Memory B cell (primary cell): Measurements from ENCODE around the gene FAM124A.

Source experiments
- ATAC-seq: fragments of 150-1000 bp; cut with Tn5 transposase; 2 replicates; pipeline ENCODE4 v1.10.0; 2021; ENCODE audit warnings: low read depth, mild to moderate bottlenecking, moderate library complexity
- DNase-seq, 2 donors: peaks; one replicate each; pipeline ENCODE4 v3.0.0; 2022; ENCODE audit warnings: low spot score in 2 of 2
- H3K27ac Mint-ChIP-seq: one replicate; pipeline ENCODE4 v1.8.0; 2022; ENCODE audit warnings: mild to moderate bottlenecking, moderate library complexity, mixed read lengths
- H3K27me3 Mint-ChIP-seq: one replicate; pipeline ENCODE4 v1.8.0; 2022; ENCODE audit warnings: mixed read lengths
- H3K36me3 Mint-ChIP-seq: one replicate; pipeline ENCODE4 v1.8.0; 2022; ENCODE audit warnings: mild to moderate bottlenecking, mixed read lengths
- H3K4me1 Mint-ChIP-seq: one replicate; pipeline ENCODE4 v1.8.0; 2022; ENCODE audit warnings: mixed read lengths
- H3K4me3 Mint-ChIP-seq: one replicate; pipeline ENCODE4 v1.8.0; 2022; ENCODE audit warnings: mild to moderate bottlenecking, moderate library complexity, mixed read lengths
- H3K9me3 Mint-ChIP-seq: one replicate; pipeline ENCODE4 v1.8.0; 2022; ENCODE audit warnings: mixed read lengths

Gene FAM124A

DNA sequence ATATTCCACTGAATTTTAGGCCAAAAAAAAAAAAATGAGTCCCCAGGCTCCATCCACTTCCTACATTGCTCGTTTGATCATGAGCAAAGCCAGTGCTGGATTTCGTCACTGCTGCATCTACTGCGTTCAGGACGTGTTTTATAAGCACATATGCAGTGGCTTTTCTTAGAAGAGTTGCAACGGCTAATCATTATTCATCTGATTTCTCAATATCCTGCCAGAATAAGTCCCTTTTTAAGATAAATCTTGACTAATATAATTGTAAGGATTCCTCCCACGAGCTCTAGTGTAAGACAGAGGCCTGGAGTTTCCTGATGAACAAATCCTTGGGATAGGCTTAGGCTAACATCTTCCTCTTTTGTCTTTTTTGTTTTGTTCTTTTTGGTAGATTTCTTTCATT, 19.5 kb downstream of the FAM124A start:
- H3K27me3 Mint-ChIP-seq = peaks cover 2% of the 10 kb centered on the region
- ATAC-seq (no peak), DNase-seq (no peak)
- H3K36me3 Mint-ChIP-seq = no peaks in the 10 kb centered on the region
- H3K9me3 Mint-ChIP-seq = no peaks in the 10 kb centered on the region
- H3K4me3 Mint-ChIP-seq = no peak overlapping the region
- no peak overlapping the region for H3K27ac Mint-ChIP-seq
- H3K4me1 Mint-ChIP-seq = no peaks in the 10 kb centered on the region

DNA sequence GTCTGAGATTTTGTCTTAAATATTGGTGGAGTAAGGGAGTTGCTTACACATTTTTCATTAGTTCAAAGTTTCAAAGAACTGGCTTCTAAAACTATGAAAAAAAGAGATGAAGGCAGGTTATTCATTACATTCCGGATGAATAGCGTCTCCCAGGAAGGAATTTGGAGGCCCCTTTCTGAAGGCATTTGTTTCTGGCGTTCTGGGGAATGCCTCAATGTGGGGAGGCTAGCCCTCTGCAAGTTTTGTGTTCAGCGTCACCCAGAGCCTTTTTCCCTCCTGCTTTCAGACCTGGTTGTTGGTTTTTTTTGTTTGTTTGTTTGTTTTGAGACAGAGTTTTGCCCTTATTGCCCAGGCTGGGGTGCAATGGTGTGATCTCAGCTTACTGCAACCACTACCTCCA, 21.0 kb downstream of the FAM124A start:
- Mint-ChIP-seq H3K27me3 (peaks cover 7% of the 10 kb centered on the region), H3K36me3 (no peaks in the 10 kb centered on the region), H3K4me1 (no peaks in the 10 kb centered on the region), H3K27ac (no peak overlapping the region), H3K4me3 (no peak overlapping the region), H3K9me3 (no peaks in the 10 kb centered on the region)
- no peak for ATAC-seq
- no peak for DNase-seq

DNA sequence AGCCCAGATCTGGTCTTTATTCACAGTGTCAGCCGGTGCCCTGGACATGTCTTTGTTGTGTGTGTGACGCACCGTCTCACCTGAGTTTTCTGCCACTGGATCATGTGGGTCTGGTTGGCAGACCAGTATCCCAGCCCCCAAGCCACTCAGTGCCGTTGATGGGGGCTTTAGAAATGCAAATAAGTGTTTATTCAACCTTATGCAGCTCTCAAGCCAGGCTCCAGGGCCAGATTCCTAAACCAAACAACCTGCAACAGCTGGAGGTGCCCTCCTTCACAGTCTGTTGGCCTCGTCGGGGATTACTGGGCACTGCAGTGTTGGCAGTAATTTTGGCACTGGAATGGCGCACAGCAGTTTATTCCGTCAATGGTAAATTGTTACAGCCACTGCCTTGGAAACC, 21.6 kb downstream of the FAM124A start:
- Mint-ChIP-seq H3K27me3 (peaks cover 7% of the 10 kb centered on the region), H3K36me3 (no peaks in the 10 kb centered on the region), H3K4me1 (no peaks in the 10 kb centered on the region), H3K9me3 (no peaks in the 10 kb centered on the region), H3K27ac (no peak overlapping the region), H3K4me3 (no peak overlapping the region)
- ATAC-seq (no peak), DNase-seq (no peak)

DNA sequence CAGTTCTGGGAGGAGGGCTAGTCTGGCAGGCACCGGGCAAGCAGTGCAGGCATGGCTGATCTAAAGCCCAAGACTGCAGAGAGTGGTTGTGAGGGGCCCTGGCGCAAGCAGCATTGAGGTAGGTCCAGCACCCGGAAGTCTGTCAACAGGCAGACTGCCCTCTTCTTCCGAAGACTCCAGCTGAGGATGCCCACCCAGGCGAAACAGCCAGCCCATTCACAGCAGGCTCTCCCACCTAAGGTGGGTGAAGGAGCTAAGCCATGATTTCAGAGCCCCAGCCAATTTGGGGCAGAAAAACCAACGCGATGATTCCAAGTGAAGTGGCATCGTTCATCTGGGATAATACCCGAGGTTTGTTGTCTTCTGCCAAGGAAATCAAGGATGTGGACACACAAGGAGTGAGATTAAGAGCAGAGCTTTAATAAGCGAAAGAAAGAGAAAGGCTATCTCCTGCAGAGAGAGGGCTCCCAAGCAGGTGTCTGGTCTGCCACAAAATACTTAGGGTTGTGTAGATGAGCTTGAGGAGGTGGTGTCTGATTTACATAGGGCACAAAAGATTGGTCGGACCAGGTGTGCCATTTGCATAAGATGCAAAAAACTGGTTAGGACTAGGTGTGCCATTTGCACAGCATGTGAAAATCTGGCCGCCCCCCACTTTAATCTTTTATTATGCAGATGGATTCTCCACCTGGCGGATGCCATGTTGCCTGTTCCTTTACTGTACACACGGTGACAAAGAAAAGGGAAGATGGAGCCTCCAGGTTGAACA, 22.6 kb downstream of the FAM124A start:
- no peak overlapping the region for H3K4me3 Mint-ChIP-seq
- no peak for DNase-seq
- H3K4me1 Mint-ChIP-seq = no peaks in the 10 kb centered on the region
- no peak for ATAC-seq
- no peaks in the 10 kb centered on the region for H3K9me3 Mint-ChIP-seq
- H3K27ac Mint-ChIP-seq = no peak overlapping the region
- no peaks in the 10 kb centered on the region for H3K36me3 Mint-ChIP-seq
- peaks cover 7% of the 10 kb centered on the region for H3K27me3 Mint-ChIP-seq

DNA sequence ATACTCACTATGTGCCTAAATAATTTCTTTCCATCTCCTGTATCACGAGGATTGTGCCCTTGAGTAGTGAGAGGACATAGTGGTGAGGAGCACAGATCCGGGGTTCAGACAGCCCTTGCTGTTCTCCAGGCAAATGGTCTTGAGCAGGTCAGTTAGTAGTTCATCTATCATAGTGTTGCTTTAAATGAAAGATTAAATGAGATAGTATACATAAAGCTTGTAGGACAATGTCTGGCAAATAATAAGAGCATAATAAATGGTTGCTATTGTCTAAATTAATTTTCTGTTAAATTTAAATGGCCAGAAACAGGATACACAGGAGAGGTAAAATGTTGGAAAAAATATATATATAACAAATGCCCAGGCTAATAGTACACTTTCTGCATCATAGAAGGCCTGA, 23.4 kb downstream of the FAM124A start:
- H3K27me3 Mint-ChIP-seq = peaks cover 7% of the 10 kb centered on the region
- H3K4me1 Mint-ChIP-seq = no peaks in the 10 kb centered on the region
- ATAC-seq = no peak
- no peak for DNase-seq
- no peak overlapping the region for H3K27ac Mint-ChIP-seq
- H3K36me3 Mint-ChIP-seq = no peaks in the 10 kb centered on the region
- no peak overlapping the region for H3K4me3 Mint-ChIP-seq
- H3K9me3 Mint-ChIP-seq = no peaks in the 10 kb centered on the region

DNA sequence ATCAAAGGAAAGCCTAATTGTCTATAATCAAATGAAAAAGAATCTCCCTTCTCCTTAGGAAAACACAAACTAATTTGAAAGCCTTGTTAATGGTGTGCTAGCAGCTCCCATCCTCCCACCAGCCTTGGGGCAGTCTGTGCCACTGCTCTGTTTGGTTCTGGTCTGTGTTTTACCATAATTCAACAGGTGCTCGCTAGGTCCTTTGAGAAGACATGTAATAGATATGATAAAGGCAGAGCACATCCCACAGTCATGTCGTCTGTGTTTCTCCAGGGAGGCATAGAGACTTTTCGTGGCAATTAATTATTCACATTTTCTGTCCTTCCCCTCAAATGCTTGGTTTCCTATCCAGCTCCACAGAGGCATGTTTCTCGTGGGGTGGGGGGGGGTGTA, 23.8 kb downstream of the FAM124A start:
- Mint-ChIP-seq H3K36me3 (no peaks in the 10 kb centered on the region), H3K4me3 (no peak overlapping the region), H3K9me3 (no peaks in the 10 kb centered on the region), H3K4me1 (no peaks in the 10 kb centered on the region), H3K27me3 (peaks cover 7% of the 10 kb centered on the region), H3K27ac (no peak overlapping the region)
- no peak for ATAC-seq
- DNase-seq = no peak

DNA sequence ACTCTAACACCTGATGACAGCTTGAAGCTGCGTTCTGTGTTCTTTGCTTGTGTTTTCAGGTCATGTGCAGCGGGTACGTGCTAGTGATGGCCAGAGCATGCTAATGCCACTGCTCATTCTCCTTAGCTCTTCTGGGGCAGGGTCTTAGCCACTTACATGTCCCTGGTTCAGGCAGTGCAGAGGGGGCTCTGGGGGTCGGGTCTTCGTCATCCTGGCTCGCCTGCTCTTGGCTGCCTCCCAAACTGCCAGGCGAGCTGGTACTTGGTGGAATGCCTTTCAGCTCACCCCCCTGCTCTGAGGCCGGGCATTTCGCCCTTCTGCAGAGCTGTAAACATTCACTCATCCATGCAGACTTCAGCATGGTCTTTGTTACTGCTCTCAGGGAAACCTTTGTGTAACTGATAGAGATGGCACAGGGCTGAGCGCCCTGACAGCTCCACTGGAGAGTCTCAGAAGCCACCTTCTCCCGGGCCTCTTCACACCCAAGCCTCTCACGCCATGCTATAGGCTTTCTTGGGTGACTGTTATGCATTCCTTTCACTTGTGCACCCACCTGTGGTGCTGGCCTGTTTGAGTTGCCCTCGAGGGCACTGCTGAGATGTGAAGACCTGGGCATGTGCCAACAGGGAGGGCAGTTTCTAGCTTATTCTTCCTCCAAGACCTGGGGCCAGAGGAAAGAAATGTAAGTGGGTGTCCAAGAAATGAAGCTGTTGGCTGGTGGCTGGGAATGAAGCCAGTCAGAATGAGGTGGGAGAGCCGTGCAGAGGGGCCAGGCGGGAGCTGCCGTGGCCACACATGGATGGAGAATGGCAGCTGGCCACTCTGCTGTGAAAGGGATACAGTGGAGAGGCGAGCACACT, 24.4 kb downstream of the FAM124A start:
- Mint-ChIP-seq H3K36me3 (no peaks in the 10 kb centered on the region), H3K4me3 (no peak overlapping the region), H3K9me3 (no peaks in the 10 kb centered on the region), H3K4me1 (no peaks in the 10 kb centered on the region), H3K27ac (peak overlapping the region; percentile 64), H3K27me3 (peaks cover 7% of the 10 kb centered on the region)
- DNase-seq = no peak
- ATAC-seq = no peak

DNA sequence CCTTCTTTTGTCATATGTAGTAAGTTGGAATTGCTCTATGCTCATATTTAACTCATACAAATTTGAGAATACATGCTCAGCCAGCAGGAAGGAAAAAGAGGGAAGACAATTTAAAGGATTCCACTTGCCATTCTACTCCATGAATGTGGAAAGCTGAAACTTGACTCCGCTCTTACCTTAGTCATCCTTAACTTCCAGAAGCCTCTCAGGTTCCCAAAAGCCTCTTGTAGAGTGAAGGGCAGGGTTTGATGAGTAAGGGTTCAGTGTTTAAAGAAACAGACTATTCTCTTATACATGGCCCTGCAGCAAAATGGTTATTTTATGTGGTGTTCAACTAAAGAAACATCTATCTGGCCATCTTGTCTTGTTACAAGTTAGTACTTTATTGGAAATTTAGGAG, 27.1 kb downstream of the FAM124A start:
- H3K27me3 Mint-ChIP-seq = peaks cover 7% of the 10 kb centered on the region
- H3K9me3 Mint-ChIP-seq = no peaks in the 10 kb centered on the region
- no peak overlapping the region for H3K27ac Mint-ChIP-seq
- DNase-seq = no peak
- H3K4me3 Mint-ChIP-seq = no peak overlapping the region
- ATAC-seq = no peak
- H3K4me1 Mint-ChIP-seq = peaks cover 10% of the 10 kb centered on the region
- H3K36me3 Mint-ChIP-seq = no peaks in the 10 kb centered on the region

DNA sequence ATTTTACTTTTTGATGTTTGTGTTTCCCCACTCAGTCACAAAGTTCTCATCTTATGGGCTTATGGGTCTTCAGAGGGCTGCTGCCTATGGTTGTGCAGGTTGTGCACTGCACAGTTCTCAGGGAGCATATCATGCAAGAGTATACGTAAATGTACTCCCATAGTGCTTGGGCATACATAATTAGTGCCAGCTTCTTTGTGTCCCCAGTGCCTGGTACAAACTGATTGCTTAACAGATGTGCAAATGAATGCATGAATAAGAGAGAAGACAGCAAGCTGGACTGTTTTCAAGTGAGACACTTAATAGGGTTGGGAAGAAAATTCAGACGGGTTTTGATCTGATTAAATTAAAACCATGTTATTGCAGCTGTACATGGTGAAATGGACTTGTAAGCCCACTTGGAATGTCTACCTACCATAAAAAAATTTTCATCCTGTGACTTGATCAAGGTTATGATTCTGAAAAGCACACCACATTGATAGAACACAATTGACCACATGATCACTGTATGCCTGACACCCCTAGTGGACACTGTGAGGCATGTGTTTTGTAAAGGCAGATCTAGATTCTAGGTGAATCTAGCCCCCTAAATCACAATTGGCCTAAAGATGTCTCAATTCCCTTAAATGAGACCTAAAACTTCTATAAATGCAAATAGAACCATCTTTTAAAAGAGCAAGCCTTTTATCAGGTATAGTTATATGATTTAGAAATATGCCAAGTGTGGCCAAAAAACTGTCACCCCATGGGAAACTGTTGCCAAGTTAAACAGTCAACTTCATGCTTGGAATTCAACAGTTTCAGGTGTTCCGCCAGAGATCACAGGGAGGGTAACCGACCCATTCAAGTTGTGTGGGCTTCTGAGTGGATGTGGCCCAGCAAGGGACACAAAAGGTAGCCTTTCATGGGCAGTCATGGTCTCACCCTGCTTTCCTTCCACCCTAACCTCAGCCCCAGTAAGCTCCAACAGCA, 27.9 kb downstream of the FAM124A start:
- Mint-ChIP-seq H3K9me3 (no peaks in the 10 kb centered on the region), H3K36me3 (no peaks in the 10 kb centered on the region), H3K4me3 (no peak overlapping the region), H3K27ac (no peak overlapping the region), H3K4me1 (peaks cover 10% of the 10 kb centered on the region), H3K27me3 (peaks cover 7% of the 10 kb centered on the region)
- ATAC-seq (peak; percentile 43), DNase-seq (no peak)

DNA sequence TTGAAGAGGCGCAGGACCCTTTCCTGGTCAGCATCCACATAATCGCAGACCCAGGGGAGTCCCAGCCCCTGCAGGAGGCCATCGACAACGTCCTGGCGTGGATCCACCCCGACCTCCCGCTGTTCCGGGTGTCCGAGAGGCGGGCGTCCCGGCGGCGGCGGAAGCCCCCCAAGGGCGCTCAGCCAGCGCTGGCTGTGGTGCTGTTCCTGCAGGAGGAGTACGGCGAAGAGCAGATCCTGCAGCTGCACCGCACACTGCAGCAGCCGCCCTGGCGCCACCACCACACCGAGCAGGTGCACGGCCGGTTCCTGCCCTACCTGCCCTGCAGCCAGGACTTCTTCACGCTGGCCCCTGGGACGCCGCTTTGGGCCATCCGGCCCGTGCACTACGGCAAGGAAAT, 29.3 kb downstream of the FAM124A start:
- Mint-ChIP-seq H3K9me3 (no peaks in the 10 kb centered on the region), H3K27me3 (peaks cover 5% of the 10 kb centered on the region), H3K36me3 (no peaks in the 10 kb centered on the region), H3K4me3 (no peak overlapping the region), H3K27ac (no peak overlapping the region), H3K4me1 (peaks cover 10% of the 10 kb centered on the region)
- no peak for DNase-seq
- ATAC-seq = no peak

DNA sequence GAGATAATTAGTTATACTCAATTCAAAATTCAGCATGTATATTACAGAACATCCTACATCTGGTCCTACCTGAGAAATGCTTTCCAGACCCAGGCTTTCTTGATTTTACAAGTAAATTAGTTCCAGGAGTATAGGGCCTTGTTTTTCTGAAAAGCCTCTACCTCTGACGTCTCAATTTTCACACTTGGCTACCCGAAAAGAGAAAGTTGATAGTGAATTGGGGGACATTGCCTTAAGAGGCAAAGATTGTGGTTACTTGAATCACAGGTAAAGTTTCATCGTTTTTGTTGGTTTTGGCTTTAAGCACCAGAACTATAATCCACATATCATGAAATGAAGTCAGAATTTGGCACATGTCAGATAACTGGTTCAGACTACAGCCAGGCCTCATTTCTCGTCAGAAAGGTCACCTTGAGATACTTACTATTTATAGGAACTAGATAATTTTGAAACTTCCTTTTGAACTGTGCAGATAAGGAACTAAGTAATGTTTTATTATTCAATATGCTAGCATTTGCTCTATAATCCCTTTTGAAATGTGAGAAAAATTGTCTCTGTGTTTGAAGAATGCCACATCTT, 30.8 kb downstream of the FAM124A start:
- Mint-ChIP-seq H3K4me1 (peaks cover 10% of the 10 kb centered on the region), H3K36me3 (no peaks in the 10 kb centered on the region), H3K9me3 (no peaks in the 10 kb centered on the region), H3K27ac (peak overlapping the region; percentile 33), H3K27me3 (no peaks in the 10 kb centered on the region), H3K4me3 (no peak overlapping the region)
- ATAC-seq (peak; percentile 59), DNase-seq (no peak)

DNA sequence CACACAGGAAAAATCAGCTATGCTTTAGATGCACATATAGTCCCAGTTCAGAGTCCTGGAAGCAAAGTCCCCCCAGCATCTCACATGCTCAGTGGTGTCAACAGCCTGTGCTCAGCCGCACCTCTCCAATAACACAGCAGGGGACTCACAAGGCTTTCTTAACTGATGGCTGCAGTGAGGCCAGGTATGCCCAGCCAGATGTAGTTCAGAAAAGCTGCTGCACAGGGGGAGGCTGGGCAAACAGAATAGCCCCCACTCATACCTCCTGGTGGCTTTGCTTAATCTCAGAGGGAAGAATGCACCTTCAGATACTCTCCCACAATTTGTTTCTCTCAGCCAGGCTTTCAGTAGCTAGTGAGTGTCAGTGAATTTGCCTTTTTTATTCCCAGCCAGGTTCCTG, 33.4 kb downstream of the FAM124A start:
- Mint-ChIP-seq H3K36me3 (no peaks in the 10 kb centered on the region), H3K4me1 (peaks cover 10% of the 10 kb centered on the region)
- no peak for DNase-seq

DNA sequence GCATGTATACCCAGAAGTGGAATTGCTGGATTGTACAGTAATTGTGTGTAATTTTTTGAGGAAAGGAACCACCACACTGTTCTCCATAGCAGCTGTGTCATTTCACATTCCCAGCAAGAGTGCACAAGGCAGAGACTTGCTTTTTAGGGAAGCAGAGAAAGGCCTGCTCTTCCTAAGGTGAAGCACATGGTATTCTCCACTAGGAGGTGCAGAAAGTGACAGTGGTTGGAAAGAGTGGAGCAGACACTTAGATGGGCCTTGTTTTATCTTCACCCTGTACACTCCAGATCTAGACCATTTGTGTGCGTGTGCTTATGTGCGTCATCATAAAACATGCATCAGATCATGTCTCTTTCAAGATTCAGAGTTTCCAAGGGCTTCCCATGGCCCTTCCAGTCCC, 35.0 kb downstream of the FAM124A start:
- Mint-ChIP-seq H3K27me3 (peaks cover 7% of the 10 kb centered on the region), H3K4me1 (peaks cover 10% of the 10 kb centered on the region), H3K27ac (no peak overlapping the region), H3K36me3 (no peaks in the 10 kb centered on the region), H3K9me3 (no peaks in the 10 kb centered on the region), H3K4me3 (no peak overlapping the region)
- DNase-seq (no peak), ATAC-seq (no peak)

More for the DNA sequence above, 33.4 kb downstream of the FAM124A start:
- H3K4me3 Mint-ChIP-seq = no peak overlapping the region
- no peak overlapping the region for H3K27ac Mint-ChIP-seq
- no peaks in the 10 kb centered on the region for H3K9me3 Mint-ChIP-seq
- H3K27me3 Mint-ChIP-seq = peaks cover 3% of the 10 kb centered on the region
- ATAC-seq = no peak
